Kasumi-1 (cell line): Measurements from ENCODE around the gene C19orf44.

Experiments
- DNase-seq, 2 experiments: peaks; one replicate each; lab custom pipeline; 2025; lab: John Stamatoyannopoulos, UW

C19orf44 gene

GRCh38 chr19:16518061-16518460, 21.9 kb downstream of the C19orf44 start:
- DNase-seq, result no peak

- no peak for DNase-seq
Observed at GRCh38 chr19:16518483-16519229, 22.5 kb downstream of the C19orf44 start.

- no peak for DNase-seq
Observed at GRCh38 chr19:16519230-16519687, 23.1 kb downstream of the C19orf44 start.

DNA sequence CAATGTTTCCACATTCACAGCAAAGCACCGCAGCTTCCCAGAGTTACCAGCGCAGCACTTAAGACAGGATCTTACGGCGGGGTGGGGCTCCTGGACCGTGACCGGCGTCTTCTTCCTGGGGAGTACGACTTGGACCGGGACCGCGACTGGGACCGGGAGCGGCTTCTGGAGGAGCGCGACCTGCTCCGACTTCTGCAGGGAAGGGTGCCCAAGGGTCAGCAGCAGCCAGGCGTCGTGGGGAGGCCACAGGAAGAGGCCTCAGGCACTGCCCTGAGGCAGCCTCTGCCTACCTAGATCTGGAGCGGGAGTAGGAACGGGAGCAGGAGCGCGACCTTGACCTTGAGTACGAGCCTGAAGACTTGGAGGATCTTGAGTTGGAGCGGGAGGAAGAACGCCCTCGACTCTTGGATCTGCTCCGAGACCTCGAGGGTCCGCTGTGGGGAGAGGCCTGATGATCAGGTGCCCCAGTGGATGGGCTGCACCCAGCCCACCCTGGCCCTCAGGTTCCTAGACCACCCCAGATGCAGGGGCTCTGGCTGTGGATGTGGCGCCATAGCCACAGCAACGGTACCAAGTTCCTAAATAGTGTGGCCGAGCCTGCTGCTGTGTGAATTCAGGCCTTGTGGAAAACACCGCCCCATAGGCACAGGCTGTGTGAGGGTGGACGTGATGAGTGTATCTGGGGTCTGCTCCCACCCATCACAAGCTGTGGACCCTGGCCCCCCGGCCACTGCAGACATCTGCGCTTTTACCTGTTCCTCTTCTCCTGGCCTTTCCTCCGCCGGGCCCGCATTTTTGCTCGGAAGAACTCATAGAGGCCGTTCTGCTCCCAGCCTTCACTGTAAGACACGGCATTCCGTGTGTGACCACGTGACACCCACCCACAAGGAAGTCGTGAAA, 24.1 kb downstream of the C19orf44 start:
- DNase-seq, result no peak

- DNase-seq, result no peak
Observed at GRCh38 chr19:16520986-16521624, 24.9 kb downstream of the C19orf44 start.

DNA sequence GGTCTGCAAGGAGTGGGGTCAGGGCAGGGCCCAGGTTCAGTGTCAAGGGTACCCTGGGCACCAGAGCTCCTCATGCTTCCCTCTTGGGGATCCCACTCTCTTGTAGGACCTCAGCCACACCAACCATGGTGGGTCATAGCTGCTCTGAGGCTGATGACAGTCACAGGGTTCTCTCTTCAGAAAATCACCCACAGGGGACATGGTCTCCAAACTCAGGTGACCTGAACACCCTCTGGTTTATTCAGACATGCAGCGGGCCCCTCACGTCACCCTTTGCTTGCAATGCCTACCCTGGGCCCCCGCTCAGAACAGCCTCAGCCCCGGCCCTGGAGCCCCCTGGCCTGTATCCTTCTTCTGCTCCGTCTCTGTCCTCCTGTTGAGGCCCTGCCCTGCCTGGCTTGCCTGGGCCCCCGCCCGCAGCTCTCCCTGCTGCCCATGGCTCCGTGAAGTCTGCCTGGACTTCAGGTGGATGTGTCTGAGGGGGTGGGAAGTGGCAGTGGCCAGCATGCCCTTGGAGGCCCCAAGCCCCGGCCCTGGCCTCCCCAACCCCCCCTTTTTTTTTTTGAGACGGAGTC, 25.6 kb downstream of the C19orf44 start:
- DNase-seq, result no peak

DNA sequence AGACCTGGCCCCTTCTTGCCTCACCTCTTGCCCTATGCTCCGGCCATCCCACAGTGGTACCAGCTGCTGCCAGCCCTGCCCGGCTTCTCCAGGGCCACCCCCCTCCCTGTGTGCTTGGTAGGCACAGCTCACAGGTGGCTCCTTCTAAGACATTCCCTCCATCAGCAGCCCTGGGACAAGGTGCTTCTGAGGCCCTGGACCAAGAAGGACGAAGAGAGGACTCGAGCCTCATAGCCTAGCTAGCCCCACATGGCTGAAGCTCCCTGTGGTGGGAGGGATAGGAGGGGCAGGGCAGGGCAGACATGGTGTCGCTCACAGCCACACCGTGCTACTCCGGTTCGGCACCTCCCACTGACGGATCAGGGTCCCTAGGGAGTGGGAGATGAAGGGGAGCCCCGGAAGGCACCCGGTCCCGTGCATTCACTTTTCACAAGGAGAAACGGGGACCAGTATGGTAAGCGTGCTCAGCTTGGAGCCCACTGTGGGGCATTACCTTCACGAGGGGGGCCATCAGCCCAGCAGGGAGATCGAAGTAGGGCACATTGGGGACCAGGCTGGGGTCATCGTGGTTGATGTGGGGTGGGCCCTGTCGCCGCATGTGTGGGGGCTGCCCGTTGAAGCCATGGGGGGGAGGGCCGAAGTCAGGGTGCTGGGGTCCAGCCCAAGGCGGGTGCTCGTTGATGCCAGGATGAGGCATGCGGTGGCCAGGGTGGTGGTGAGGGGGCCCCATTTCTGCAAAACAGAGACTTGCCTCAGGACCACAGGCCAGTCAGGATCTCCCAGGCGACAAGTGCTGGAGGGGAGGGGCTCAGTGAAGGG, 26.6 kb downstream of the C19orf44 start:
- DNase-seq, result no peak

- DNase-seq, result no peak
Observed at GRCh38 chr19:16524991-16525734, 29.0 kb downstream of the C19orf44 start.

DNA sequence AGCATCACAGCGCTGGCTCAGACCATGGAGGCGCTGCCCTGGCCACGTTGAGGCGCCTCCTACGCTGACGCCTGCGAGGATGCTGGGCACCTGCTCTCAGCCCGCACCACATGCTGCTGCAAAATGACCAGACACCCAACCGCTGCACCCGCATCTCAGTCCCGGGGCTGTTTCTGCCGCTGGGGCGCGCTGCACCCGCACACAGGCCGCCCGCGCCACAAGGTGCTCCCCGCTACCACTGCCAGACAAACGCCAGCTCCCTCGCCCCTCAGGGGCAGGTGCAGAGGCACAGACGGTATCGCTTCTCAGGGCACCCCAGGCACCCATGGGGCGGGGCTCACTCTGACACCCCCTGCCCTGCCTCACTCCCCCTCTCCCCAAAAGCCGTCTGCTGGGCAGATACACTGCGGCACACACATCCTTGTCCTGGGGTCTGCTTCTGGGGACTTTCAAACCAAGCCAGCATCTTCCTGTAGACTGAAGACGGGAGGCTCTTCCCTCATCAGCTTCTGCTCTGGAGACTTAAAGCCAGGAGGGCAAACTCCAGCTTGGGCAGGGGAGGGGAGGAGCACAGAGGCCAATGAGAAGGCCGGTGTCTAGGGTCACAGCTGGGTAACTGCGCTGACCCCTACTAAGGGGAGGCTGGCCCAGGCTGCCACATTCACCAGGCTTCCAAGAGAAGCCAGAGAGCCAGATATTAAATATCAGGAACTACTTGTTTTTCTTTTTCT, 29.7 kb downstream of the C19orf44 start:
- no peak for DNase-seq

DNA sequence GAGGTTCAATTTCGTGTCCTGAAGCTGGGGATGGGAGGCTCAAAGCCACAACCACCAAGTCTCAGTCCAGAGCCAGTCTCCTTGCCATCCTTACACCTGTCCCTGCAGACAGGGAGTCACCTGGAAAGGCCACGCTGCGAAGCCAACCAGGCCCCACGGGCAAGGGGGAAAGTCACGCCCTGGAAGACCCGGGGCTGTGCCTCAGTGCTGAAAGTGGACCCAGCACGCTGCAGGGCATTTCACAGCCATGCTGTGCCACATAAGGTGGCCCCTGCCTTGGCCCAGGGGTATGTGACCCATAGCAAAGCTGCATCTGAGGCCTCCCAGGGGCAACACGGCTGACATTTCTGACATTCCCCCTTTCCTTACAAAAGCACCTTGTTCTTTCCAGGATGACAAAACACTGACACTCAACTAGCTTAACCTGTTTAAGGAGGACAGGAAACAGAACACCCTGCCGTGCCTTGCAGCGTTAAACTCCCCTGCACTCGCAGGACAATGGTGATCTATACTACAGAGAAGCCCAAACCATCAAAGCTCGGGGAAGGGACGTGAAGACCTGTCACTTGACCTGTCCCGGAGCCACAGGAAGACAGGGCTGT, 31.2 kb downstream of the C19orf44 start:
- no peak for DNase-seq

- DNase-seq, result peak; percentile 54 to 55
Observed at GRCh38 chr19:16527971-16528521, 31.9 kb downstream of the C19orf44 start.

- no peak for DNase-seq
Observed at GRCh38 chr19:16529466-16530144, 33.4 kb downstream of the C19orf44 start.

- DNase-seq, result no peak
Observed at GRCh38 chr19:16530540-16531379, 34.6 kb downstream of the C19orf44 start.

DNA sequence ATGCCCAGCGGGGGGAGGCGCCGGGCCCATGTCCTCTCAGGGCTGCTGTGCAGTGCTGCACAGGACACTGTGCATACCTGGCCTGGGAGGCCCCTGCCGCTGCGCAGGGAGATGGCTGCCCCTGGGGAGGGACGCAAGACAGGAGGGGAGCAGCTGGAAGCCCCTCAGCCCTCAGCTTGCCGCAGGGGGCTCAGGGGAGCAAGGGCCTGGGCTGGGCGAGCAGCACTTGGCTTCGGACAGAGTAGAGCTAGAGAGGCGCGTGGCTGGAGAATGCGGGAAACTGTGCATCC, 35.1 kb downstream of the C19orf44 start:
- no peak for DNase-seq

GRCh38 chr19:16532440-16533234, 36.4 kb downstream of the C19orf44 start:
- no peak for DNase-seq

DNA sequence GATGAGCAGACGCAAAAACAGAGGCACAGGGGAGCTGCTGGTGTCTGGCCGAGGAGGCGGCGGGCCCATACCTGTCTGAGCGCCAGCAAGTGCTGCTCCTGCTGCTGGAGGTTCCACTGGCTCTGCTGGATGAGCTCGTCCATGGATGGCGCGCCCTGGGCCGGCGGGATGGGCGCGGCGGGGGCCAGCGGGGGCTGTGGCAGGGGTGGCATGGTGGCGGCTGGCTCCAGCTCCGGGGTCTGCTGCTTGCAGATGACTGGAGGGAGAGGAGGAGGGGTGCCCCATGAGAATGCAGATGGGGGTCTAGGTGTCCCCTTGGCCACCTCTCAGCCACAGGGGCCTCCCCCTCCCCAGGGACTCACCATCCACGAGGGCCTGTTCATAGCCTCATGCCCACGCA, 39.2 kb downstream of the C19orf44 start:
- DNase-seq, result no peak

- no peak for DNase-seq
Observed at GRCh38 chr19:16536130-16536529, 39.9 kb downstream of the C19orf44 start.
